NCI-H2171 treated with DMSO at 0.1 percent for 48 hours (cell line): ENCODE measurements around the gene IQCE.
A peak's percentile ranks its signal among the peaks of the same experiment; 100 is the strongest.

Source experiments
- DNase-seq: peaks from one replicate; lab custom pipeline; 2025; lab: John Stamatoyannopoulos, UW

The IQCE gene

GRCh38 chr7:2616387-2617324 lies 57.9 kb downstream of the IQCE start:
- DNase-seq, result no peak

GRCh38 chr7:2617325-2617905 lies 58.6 kb downstream of the IQCE start:
- DNase-seq, result no peak

GRCh38 chr7:2619116-2619515 lies 60.3 kb downstream of the IQCE start:
- no peak for DNase-seq

- no peak for DNase-seq
Observed at GRCh38 chr7:2621061-2621828, 62.5 kb downstream of the IQCE start.

- DNase-seq, result no peak
Observed at GRCh38 chr7:2621948-2622640, 63.3 kb downstream of the IQCE start.

GRCh38 chr7:2622869-2623697 lies 64.3 kb downstream of the IQCE start:
- peak; percentile 12 for DNase-seq

GRCh38 chr7:2623698-2624014 lies 64.9 kb downstream of the IQCE start:
- no peak for DNase-seq

GRCh38 chr7:2624293-2624886 lies 65.6 kb downstream of the IQCE start:
- DNase-seq, result no peak

- DNase-seq, result no peak
Observed at GRCh38 chr7:2626498-2627117, 67.8 kb downstream of the IQCE start.

- DNase-seq, result no peak
Observed at GRCh38 chr7:2627258-2628129, 68.7 kb downstream of the IQCE start.

GRCh38 chr7:2628130-2628482 lies 69.3 kb downstream of the IQCE start:
- no peak for DNase-seq

- DNase-seq, result no peak
Observed at GRCh38 chr7:2628891-2629290, 70.1 kb downstream of the IQCE start.

- DNase-seq, result no peak
Observed at GRCh38 chr7:2629746-2630681, 71.2 kb downstream of the IQCE start.

- no peak for DNase-seq
Observed at GRCh38 chr7:2631946-2632732, 73.4 kb downstream of the IQCE start, which contains the start of gene TTYH3. Gene TTYH3, plus strand, starts transcription at chr7:2631986. Its CDS starts 170 bp downstream, at chr7:2632156.

GRCh38 chr7:2632733-2633537 lies 74.2 kb downstream of the IQCE start:
- DNase-seq, result peak; percentile 77

GRCh38 chr7:2633538-2634266 lies 74.9 kb downstream of the IQCE start:
- DNase-seq, result no peak
